ENCODE measurements around the gene THAP7. TPM values are rescaled to one million over a fixed set of nuclear protein-coding genes. Genes with fewer than 3 reads are reported as not detected.

Gene THAP7
- total and polyA plus RNA-seq, 2 of the 4 experiments (the other 2 are of a cell fraction): 14.2 to 19.8 TPM

DNA sequence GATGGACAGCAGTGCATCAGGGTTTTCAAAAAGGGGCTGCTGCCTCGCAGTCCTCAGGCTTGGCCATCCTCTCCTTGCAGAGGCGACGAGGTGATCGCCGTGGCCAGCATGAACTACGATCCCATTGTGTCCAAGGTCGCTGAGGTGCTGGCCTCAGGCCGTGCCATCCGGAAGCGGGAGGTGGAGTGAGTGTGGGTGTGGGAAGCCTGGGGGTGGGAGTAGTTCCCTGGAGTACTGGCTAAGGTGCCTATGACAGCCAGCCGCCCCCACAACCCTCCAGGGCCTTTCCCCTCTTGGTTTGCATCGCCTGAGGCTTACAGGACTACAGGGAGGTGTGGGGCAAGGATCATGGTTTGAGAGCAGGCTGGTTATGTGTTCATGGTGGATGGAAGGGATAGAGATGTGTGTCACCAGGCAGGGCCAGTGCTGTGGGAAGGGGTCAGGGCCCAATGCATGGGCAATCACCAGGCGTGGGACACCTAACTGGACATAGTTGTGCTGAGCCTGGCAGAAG lies 21.9 kb downstream of the THAP7 start:
- ATAC-seq (ENCODE audit: low read depth): no peak
- Histone ChIP-seq H3K9me1 (ENCODE audit: insufficient read depth, low read length) (peaks cover 28% of the 10 kb centered on the region), H2AK9ac (replicated peaks; ENCODE audit: low read depth, low read length, poor library complexity) (peak overlapping the region; percentile 5), H2AK5ac (ENCODE audit: low read depth, low read length) (no peak overlapping the region), H3K27ac (ENCODE audit: insufficient read depth, low read length) (no peak overlapping the region), H3K4ac (ENCODE audit: low read depth, low read length) (peak overlapping the region; percentile 22; the same call in 1 of the 2 replicates), H3K4me3 (ENCODE audit: insufficient read depth, low read depth, low read length) (no peak overlapping the region), H4K5ac (ENCODE audit: low read depth, low read length) (no peak overlapping the region), H4K8ac (ENCODE audit: low read depth in 2 of 2, low read length in 2 of 2) (peak overlapping the region; percentile 23 to 28; a peak in 1 of 4 replicates), H3K9me3 (ENCODE audit: control insufficient read depth, insufficient read depth, low read length) (peaks cover 10% of the 10 kb centered on the region), H2BK120ac (ENCODE audit: low read depth, low read length) (no peak overlapping the region), H3K27me3 (ENCODE audit: control insufficient read depth, insufficient read depth, low read length) (no peaks in the 10 kb centered on the region), H3K4me2 (ENCODE audit: low read depth, low read length) (peak overlapping the region; percentile 27; the same call in 1 of the 2 replicates), H4K20me1 (ENCODE audit: insufficient read depth, low read length) (no peaks in the 10 kb centered on the region), H3K56ac (ENCODE audit: extremely low read depth, insufficient read depth, low read length) (no peak overlapping the region), H2AFZ (replicated peaks; ENCODE audit: low read length, poor library complexity) (peak overlapping the region; percentile 91), H4K91ac (ENCODE audit: insufficient read depth, low read depth, low read length) (no peak overlapping the region), H2BK5ac (ENCODE audit: low read depth, low read length, poor library complexity, severe bottlenecking) (no peak overlapping the region), H3K36me3 (ENCODE audit: control insufficient read depth, insufficient read depth, low read length) (peaks cover 6% of the 10 kb centered on the region; the same call in 1 of the 2 replicates), H3K79me1 (ENCODE audit: low read depth in 1 of 2, low read length in 2 of 2) (peaks cover 25 to 36% of the 10 kb centered on the region in 2 experiments), H2BK15ac (ENCODE audit: low read depth, low read length) (no peak overlapping the region), H2BK20ac (ENCODE audit: low read depth, low read length) (no peak overlapping the region), H3K4me1 (ENCODE audit: control insufficient read depth, insufficient read depth, low read length) (peaks cover 11% of the 10 kb centered on the region), H3K23ac (ENCODE audit: low read depth, low read length) (0 out of 2 replicates have a peak overlapping the region, but pooled peaks have one; percentile 1), H3K14ac (replicated peaks; ENCODE audit: low read depth, low read length) (no peak overlapping the region), H3K18ac (ENCODE audit: low read depth, low read length) (no peak overlapping the region), H3K9ac (ENCODE audit: low read depth, low read length) (no peak overlapping the region)
- in situ Hi-C loops (cut with MboI; ENCODE audit: low sequenced_read_pairs) (no loop called here), dilution Hi-C loops (cut with HindIII; ENCODE audit: low sequenced_read_pairs, unreplicated experiment) (no loop called here), intact Hi-C loops (cut with micrococcal nuclease) (no loop called here)
- WGBS, 2 experiments (ENCODE audit: extremely low coverage in 2 of 2, insufficient read length in 1 of 2): 38% methylated on average over 9 of the region's 13 CpGs; no CpG with 5 or more reads in 1 of the 2 experiments
- ChIA-PET CTCF (no interaction called here), POLR2A (ENCODE audit: unreplicated experiment) (no interaction called here)
- no peak for DNase-seq
- no TSS peak for BruUV-seq (replicated peaks)
- TF ChIP-seq CHD1 (IDR thresholded peaks at IDR 0.05; ENCODE audit: low read depth, low read length): no peak
- TF ChIP-seq SMC3 (IDR thresholded peaks at IDR 0.05; ENCODE audit: low read depth, low read length): no peak
- no peak for TF ChIP-seq POLR2A (IDR thresholded peaks at IDR 0.05; ENCODE audit: low read depth, low read length)
- TF ChIP-seq, protein P1, sequence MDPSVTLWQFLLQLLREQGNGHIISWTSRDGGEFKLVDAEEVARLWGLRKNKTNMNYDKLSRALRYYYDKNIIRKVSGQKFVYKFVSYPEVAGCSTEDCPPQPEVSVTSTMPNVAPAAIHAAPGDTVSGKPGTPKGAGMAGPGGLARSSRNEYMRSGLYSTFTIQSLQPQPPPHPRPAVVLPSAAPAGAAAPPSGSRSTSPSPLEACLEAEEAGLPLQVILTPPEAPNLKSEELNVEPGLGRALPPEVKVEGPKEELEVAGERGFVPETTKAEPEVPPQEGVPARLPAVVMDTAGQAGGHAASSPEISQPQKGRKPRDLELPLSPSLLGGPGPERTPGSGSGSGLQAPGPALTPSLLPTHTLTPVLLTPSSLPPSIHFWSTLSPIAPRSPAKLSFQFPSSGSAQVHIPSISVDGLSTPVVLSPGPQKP (IDR thresholded peaks at IDR 0.05; ENCODE audit: borderline replicate concordance, low read depth, low read length): no peak
- no peak for TF ChIP-seq MAZ (IDR thresholded peaks at IDR 0.05; ENCODE audit: borderline replicate concordance, low read depth, low read length)
- no peak for TF ChIP-seq NFE2L2 (IDR thresholded peaks at IDR 0.05; ENCODE audit: low read depth, low read length)
- TF ChIP-seq RCOR1 (IDR thresholded peaks at IDR 0.05; ENCODE audit: insufficient replicate concordance, low read length): no peak
- TF ChIP-seq, protein P2, sequence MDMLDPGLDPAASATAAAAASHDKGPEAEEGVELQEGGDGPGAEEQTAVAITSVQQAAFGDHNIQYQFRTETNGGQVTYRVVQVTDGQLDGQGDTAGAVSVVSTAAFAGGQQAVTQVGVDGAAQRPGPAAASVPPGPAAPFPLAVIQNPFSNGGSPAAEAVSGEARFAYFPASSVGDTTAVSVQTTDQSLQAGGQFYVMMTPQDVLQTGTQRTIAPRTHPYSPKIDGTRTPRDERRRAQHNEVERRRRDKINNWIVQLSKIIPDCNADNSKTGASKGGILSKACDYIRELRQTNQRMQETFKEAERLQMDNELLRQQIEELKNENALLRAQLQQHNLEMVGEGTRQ (IDR thresholded peaks at IDR 0.05; ENCODE audit: low read depth, low read length): no peak
- TF ChIP-seq RAD21 (IDR thresholded peaks at IDR 0.05; ENCODE audit: low read length): no peak
- no peak for TF ChIP-seq RFX5 (IDR thresholded peaks at IDR 0.05; ENCODE audit: low read depth, low read length)
- no peak for TF ChIP-seq FOS (IDR thresholded peaks at IDR 0.05; ENCODE audit: low read depth, low read length)
- TF ChIP-seq MXI1 (IDR thresholded peaks at IDR 0.05; ENCODE audit: borderline replicate concordance, low read depth, low read length): no peak
- no peak for TF ChIP-seq MAFK (IDR thresholded peaks at IDR 0.05; ENCODE audit: low read depth, low read length)
- no peak for TF ChIP-seq BHLHE40 (IDR thresholded peaks at IDR 0.05; ENCODE audit: low read depth, low read length)
- TF ChIP-seq, protein P3, sequence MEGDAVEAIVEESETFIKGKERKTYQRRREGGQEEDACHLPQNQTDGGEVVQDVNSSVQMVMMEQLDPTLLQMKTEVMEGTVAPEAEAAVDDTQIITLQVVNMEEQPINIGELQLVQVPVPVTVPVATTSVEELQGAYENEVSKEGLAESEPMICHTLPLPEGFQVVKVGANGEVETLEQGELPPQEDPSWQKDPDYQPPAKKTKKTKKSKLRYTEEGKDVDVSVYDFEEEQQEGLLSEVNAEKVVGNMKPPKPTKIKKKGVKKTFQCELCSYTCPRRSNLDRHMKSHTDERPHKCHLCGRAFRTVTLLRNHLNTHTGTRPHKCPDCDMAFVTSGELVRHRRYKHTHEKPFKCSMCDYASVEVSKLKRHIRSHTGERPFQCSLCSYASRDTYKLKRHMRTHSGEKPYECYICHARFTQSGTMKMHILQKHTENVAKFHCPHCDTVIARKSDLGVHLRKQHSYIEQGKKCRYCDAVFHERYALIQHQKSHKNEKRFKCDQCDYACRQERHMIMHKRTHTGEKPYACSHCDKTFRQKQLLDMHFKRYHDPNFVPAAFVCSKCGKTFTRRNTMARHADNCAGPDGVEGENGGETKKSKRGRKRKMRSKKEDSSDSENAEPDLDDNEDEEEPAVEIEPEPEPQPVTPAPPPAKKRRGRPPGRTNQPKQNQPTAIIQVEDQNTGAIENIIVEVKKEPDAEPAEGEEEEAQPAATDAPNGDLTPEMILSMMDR (conservative IDR thresholded peaks at IDR 0.05; ENCODE audit: low read depth, low read length): no peak
